CD14-positive monocyte (primary cell): ENCODE results near the gene MRPS14. TPM values are rescaled to one million over a fixed set of nuclear protein-coding genes. Genes with fewer than 3 reads are reported as not detected.

ENCODE experiments used
- DNase-seq, 3 donors: peaks; one replicate each; pipeline ENCODE4 v3.0.0-alpha.2; 2011 to 2022
- H2AFZ ChIP-seq: 2 replicates; pipeline ENCODE4 v1.6.0; 2012; ENCODE audit warnings: mild to moderate bottlenecking, low read depth, low read length, inconsistent platforms; ENCODE audit not compliant: insufficient read depth, poor library complexity, severe bottlenecking
- H3K27ac ChIP-seq, 2 donors: 1 replicate in 1 of 2; 2 replicates in 1 of 2; pipeline ENCODE4 v1.5.1; 2012 to 2013; ENCODE audit warnings: low read length in 2 of 2, control low read depth in 1 of 2, inconsistent platforms in 1 of 2, low read depth in 1 of 2, mild to moderate bottlenecking in 1 of 2
- H3K27me3 ChIP-seq, 2 donors: one replicate each; pipeline versions ENCODE4 v1.6.0 to v1.6.1; 2011 to 2013; ENCODE audit warnings: low read length in 2 of 2; ENCODE audit not compliant: control insufficient read depth in 2 of 2, insufficient read depth in 2 of 2
- H3K36me3 ChIP-seq, 2 donors: replicated peaks in 1 of 2; 1 replicate in 1 of 2; 2 replicates in 1 of 2; pipeline versions ENCODE4 v1.5.1 to v1.6.1; 2012 to 2013; ENCODE audit warnings: low read length in 2 of 2, control low read depth in 1 of 2, inconsistent platforms in 1 of 2, mild to moderate bottlenecking in 1 of 2; ENCODE audit not compliant: insufficient read depth in 2 of 2, control insufficient read depth in 1 of 2
- H3K4me1 ChIP-seq, 2 donors: 1 replicate in 1 of 2; 2 replicates in 1 of 2; pipeline versions ENCODE4 v1.5.1 to v1.6.1; 2012 to 2013; ENCODE audit warnings: low read length in 2 of 2, control low read depth in 1 of 2, inconsistent platforms in 1 of 2, mild to moderate bottlenecking in 1 of 2, moderate library complexity in 1 of 2; ENCODE audit not compliant: insufficient read depth in 2 of 2, control insufficient read depth in 1 of 2
- H3K4me2 ChIP-seq: replicated peaks from 2 replicates; pipeline ENCODE3; 2012; ENCODE audit warnings: low read length, moderate library complexity, mild to moderate bottlenecking; ENCODE audit not compliant: poor library complexity, severe bottlenecking; ENCODE audit errors: extremely low read depth
- H3K4me3 ChIP-seq, 3 experiments: fragments of 200-600 bp in 1 of 3; sonication (generic) in 1 of 3; replicated peaks in 1 of 3; 1 replicate in 2 of 3; 2 replicates in 1 of 3; pipeline ENCODE4 v1.5.1; 2011 to 2013; ENCODE audit warnings: low read length in 3 of 3, mild to moderate bottlenecking in 3 of 3, control low read depth in 2 of 3, low read depth in 2 of 3, inconsistent platforms in 1 of 3, moderate library complexity in 1 of 3
- H3K79me2 ChIP-seq: 2 replicates; pipeline ENCODE4 v1.6.0; 2012; ENCODE audit warnings: mild to moderate bottlenecking, control low read depth, inconsistent platforms, low read length, moderate library complexity; ENCODE audit not compliant: insufficient read depth
- H3K9ac ChIP-seq: 2 replicates; pipeline ENCODE4 v1.6.0; 2017; ENCODE audit warnings: low read length, mild to moderate bottlenecking; ENCODE audit not compliant: insufficient read depth, poor library complexity, severe bottlenecking
- H3K9me3 ChIP-seq, 2 donors: replicated peaks in 1 of 2; 1 replicate in 1 of 2; 2 replicates in 1 of 2; pipeline versions ENCODE4 v1.5.1 to v1.6.1; 2012 to 2013; ENCODE audit warnings: low read length in 2 of 2, control low read depth in 1 of 2; ENCODE audit not compliant: control insufficient read depth in 1 of 2, insufficient read depth in 1 of 2
- H4K20me1 ChIP-seq: 2 replicates; pipeline ENCODE4 v1.6.0; 2012; ENCODE audit warnings: mild to moderate bottlenecking, low read length, control low read depth, moderate library complexity; ENCODE audit not compliant: insufficient read depth
- H3K27ac Mint-ChIP-seq, 7 donors: one replicate each; pipeline ENCODE4 v1.8.0; 2020; ENCODE audit warnings: mild to moderate bottlenecking in 7 of 7, mixed read lengths in 7 of 7, moderate library complexity in 6 of 7, inconsistent platforms in 2 of 7
- H3K27me3 Mint-ChIP-seq, 3 donors: one replicate each; pipeline ENCODE4 v1.8.0; 2021 to 2022; ENCODE audit warnings: low read depth in 3 of 3, mild to moderate bottlenecking in 3 of 3, mixed read lengths in 3 of 3, moderate library complexity in 3 of 3, inconsistent platforms in 1 of 3
- H3K36me3 Mint-ChIP-seq, 2 donors: one replicate each; pipeline ENCODE4 v1.8.0; 2020; ENCODE audit warnings: mixed read lengths in 2 of 2, inconsistent platforms in 1 of 2, mild to moderate bottlenecking in 1 of 2
- H3K4me1 Mint-ChIP-seq: one replicate; pipeline ENCODE4 v1.8.0; 2020; ENCODE audit warnings: mild to moderate bottlenecking, mixed read lengths
- H3K4me3 Mint-ChIP-seq, 2 donors: one replicate each; pipeline ENCODE4 v1.8.0; 2020; ENCODE audit warnings: mild to moderate bottlenecking in 2 of 2, mixed read lengths in 2 of 2, moderate library complexity in 1 of 2
- H3K9me3 Mint-ChIP-seq, 7 donors: one replicate each; pipeline ENCODE4 v1.8.0; 2020 to 2022; ENCODE audit warnings: mixed read lengths in 7 of 7, mild to moderate bottlenecking in 6 of 7, moderate library complexity in 6 of 7, inconsistent platforms in 2 of 7
- CTCF ChIP-seq: fragments of 200-600 bp; IDR thresholded peaks from one replicate; pipeline ENCODE4 v1.8.0; 2022; ENCODE audit warnings: antibody characterized with exemption, mild to moderate bottlenecking
- WGBS: methylation state at CpG from one replicate; pipeline ENCODE4 v1.1.5; 2013; ENCODE audit warnings: missing lambda C conversion rate; ENCODE audit not compliant: insufficient coverage; 5-methylcytosine and 5-hydroxymethylcytosine counted together
- intact Hi-C, 2 donors: fragments of 100-400 bp; cut with micrococcal nuclease; formaldehyde crosslinking; loops; one replicate each; pipeline versions ENCODE4 v1.15.0 to v1.15.1; 2023
- polyA plus RNA-seq, 3 donors: library from polyadenylated mRNA; depleted of rRNA in 1 of 3; unstranded in 2 of 3; stranded (reverse) in 1 of 3; fragments of 300-500 nt in 2 of 3; fragments of >200 nt in 1 of 3; fragmentation: Illumina TruSeq in 2 of 3; gene quantifications; 1 replicate in 2 of 3; 2 replicates in 1 of 3; pipeline ENCODE4 v1.2.3, GENCODE V29; 2012 to 2021

Gene MRPS14
- polyA plus RNA-seq, 3 donors, result 5.4 to 53.2 (median 48.1) TPM

- H3K9me3 ChIP-seq, result no peaks in the 10 kb centered on the region
- H2AFZ ChIP-seq, result peak overlapping the region; percentile 32
- H3K27ac ChIP-seq, result peak overlapping the region in 1 of 2 donors; percentile 42
- TF ChIP-seq CTCF, result no peak
- Mint-ChIP-seq H3K36me3 (no peaks in the 10 kb centered on the region), H3K4me1 (peaks cover 50% of the 10 kb centered on the region), H3K27me3 (peaks cover 0 to 5% (median 2%) of the 10 kb centered on the region in 3 donors), H3K9me3 (no peaks in the 10 kb centered on the region), H3K27ac (peak overlapping the region in 5 of 7 donors; percentile 27 to 81 (median 43)), H3K4me3 (peak overlapping the region; percentile 74 to 90)
- no peaks in the 10 kb centered on the region for H3K27me3 ChIP-seq
- peak overlapping the region in 2 of 3 experiments; percentile 28 to 58 for H3K4me3 ChIP-seq
- 3% methylated on average over 5 of the region's 10 CpGs for WGBS
- peaks cover 28 to 32% of the 10 kb centered on the region in 2 donors for H3K4me1 ChIP-seq
- no peaks in the 10 kb centered on the region for H3K36me3 ChIP-seq
- peak; percentile 19 to 53 (median 20) for DNase-seq
- peak overlapping the region; percentile 19 for H3K9ac ChIP-seq
- no peaks in the 10 kb centered on the region for H4K20me1 ChIP-seq
- no peaks in the 10 kb centered on the region for H3K79me2 ChIP-seq
- intact Hi-C loops, result no loop called here
- peak overlapping the region; percentile 61 for H3K4me2 ChIP-seq
These were observed 49.1 kb upstream of the MRPS14 start for GRCh38 chr1:175072099-175072951.

- 100% methylated on average over 1 of the region's 3 CpGs for WGBS
- H3K9me3 Mint-ChIP-seq, result no peaks in the 10 kb centered on the region
- peaks cover 28 to 32% of the 10 kb centered on the region in 2 donors for H3K4me1 ChIP-seq
- H3K4me2 ChIP-seq, result no peak overlapping the region
- no peak overlapping the region for H3K27ac Mint-ChIP-seq
- H3K9ac ChIP-seq, result no peak overlapping the region
- no peaks in the 10 kb centered on the region for H4K20me1 ChIP-seq
- H3K79me2 ChIP-seq, result no peaks in the 10 kb centered on the region
- no peaks in the 10 kb centered on the region for H3K27me3 ChIP-seq
- DNase-seq, result no peak
- H3K36me3 ChIP-seq, result no peaks in the 10 kb centered on the region
- no peaks in the 10 kb centered on the region for H3K36me3 Mint-ChIP-seq
- no peak overlapping the region for H3K27ac ChIP-seq
- H3K4me3 ChIP-seq, result no peak overlapping the region
- H3K9me3 ChIP-seq, result no peaks in the 10 kb centered on the region
- H3K4me1 Mint-ChIP-seq, result peaks cover 50% of the 10 kb centered on the region
- no peak for TF ChIP-seq CTCF
- H2AFZ ChIP-seq, result no peak overlapping the region
- H3K4me3 Mint-ChIP-seq, result no peak overlapping the region
- peaks cover 0 to 7% (median 2%) of the 10 kb centered on the region in 3 donors for H3K27me3 Mint-ChIP-seq
- intact Hi-C loops, result no loop called here
These were observed 48.2 kb upstream of the MRPS14 start for GRCh38 chr1:175071276-175071943.
